ENCODE measurements around the gene GPR146.
"Not testable (repeated sequence)": the region's sequence is repeated elsewhere in the genome, so short reads cannot be mapped to it uniquely, and the experiment has no call there.

The GPR146 gene

GRCh38 chr7:1059200-1060091 is 15.1 kb downstream of the GPR146 start:
- peak; percentile 23 for DNase-seq

GRCh38 chr7:1060315-1061072 is 16.1 kb downstream of the GPR146 start:
- no peak for DNase-seq

- DNase-seq: no peak
These were observed 16.8 kb downstream of the GPR146 start for GRCh38 chr7:1061180-1061579.

- no peak for DNase-seq
These were observed 18.2 kb downstream of the GPR146 start for GRCh38 chr7:1062296-1063294.

- no peak for DNase-seq
These were observed 19.0 kb downstream of the GPR146 start for GRCh38 chr7:1063361-1063760.

GRCh38 chr7:1064581-1064980 is 20.2 kb downstream of the GPR146 start:
- DNase-seq: no peak

GRCh38 chr7:1065263-1065584 is 20.9 kb downstream of the GPR146 start:
- no peak for DNase-seq

- DNase-seq: peak; percentile 86
These were observed 21.4 kb downstream of the GPR146 start for GRCh38 chr7:1065585-1066241.

- no peak for DNase-seq
These were observed 21.9 kb downstream of the GPR146 start for GRCh38 chr7:1066242-1066588.

GRCh38 chr7:1068013-1068412 is 23.7 kb downstream of the GPR146 start:
- DNase-seq: no peak

- DNase-seq: no peak
These were observed 24.3 kb downstream of the GPR146 start for GRCh38 chr7:1068619-1069018.

GRCh38 chr7:1070544-1071011 is 26.2 kb downstream of the GPR146 start:
- DNase-seq: no peak

GRCh38 chr7:1071731-1072254 is 27.4 kb downstream of the GPR146 start:
- DNase-seq: no peak

- DNase-seq: no peak
These were observed 29.0 kb downstream of the GPR146 start for GRCh38 chr7:1073142-1073977.

- not testable (repeated sequence) for DNase-seq
These were observed 29.7 kb downstream of the GPR146 start for GRCh38 chr7:1074018-1074417.

GRCh38 chr7:1074593-1075431 is 30.5 kb downstream of the GPR146 start:
- DNase-seq: no peak

GRCh38 chr7:1076184-1077072 is 32.1 kb downstream of the GPR146 start:
- no peak for DNase-seq

- DNase-seq: no peak
These were observed 34.2 kb downstream of the GPR146 start for GRCh38 chr7:1078519-1078918.

GRCh38 chr7:1078985-1079384 is 34.6 kb downstream of the GPR146 start:
- no peak for DNase-seq
